Activated CD4-positive, alpha-beta T cell treated with anti-CD3 and anti-CD28 coated beads, Interleukin-2, amount 10 ng/mL, durations not matched to agents 7 days and 5 days (primary cell): ENCODE data around the gene CDIP1. TPM values are rescaled to one million over a fixed set of nuclear protein-coding genes. Genes with fewer than 3 reads are reported as not detected.
A peak's percentile ranks its signal among the peaks of the same experiment; 100 is the strongest.
"Not testable (repeated sequence)": the region's sequence is repeated elsewhere in the genome, so short reads cannot be mapped to it uniquely, and the experiment has no call there.

Experiments
- CTCF ChIA-PET: fragments of 350-600 bp; sonication (Branson Sonifier 250); formaldehyde crosslinking; loops from one replicate; lab custom pipeline; 2021; ENCODE audit warnings: antibody characterized with exemption; lab: Charles Lee
- POLR2A ChIA-PET: fragments of 350-600 bp; sonication (Branson Sonifier 250); formaldehyde crosslinking; loops from one replicate; lab custom pipeline; 2021; ENCODE audit warnings: antibody characterized with exemption; lab: Charles Lee
- DNase-seq: peaks from one replicate; pipeline ENCODE4 v3.0.0-alpha.2; 2020
- H3K27ac Mint-ChIP-seq: one replicate; pipeline ENCODE4 v1.8.0; 2021; ENCODE audit warnings: mild to moderate bottlenecking, moderate library complexity, mixed read lengths
- H3K27me3 Mint-ChIP-seq: one replicate; pipeline ENCODE4 v1.8.0; 2021; ENCODE audit warnings: mixed read lengths
- H3K36me3 Mint-ChIP-seq: one replicate; pipeline ENCODE4 v1.8.0; 2021; ENCODE audit warnings: low read depth, mixed read lengths
- H3K4me1 Mint-ChIP-seq: one replicate; pipeline ENCODE4 v1.8.0; 2021; ENCODE audit warnings: mixed read lengths
- H3K4me3 Mint-ChIP-seq: one replicate; pipeline ENCODE4 v1.8.0; 2021; ENCODE audit warnings: mild to moderate bottlenecking, moderate library complexity, mixed read lengths
- H3K9me3 Mint-ChIP-seq: one replicate; pipeline ENCODE4 v1.8.0; 2021; ENCODE audit warnings: mixed read lengths
- total RNA-seq, 2 experiments: library from RNA; stranded (reverse); gene quantifications; one replicate each; pipeline ENCODE4 v1.2.3, GENCODE V29; 2021

The CDIP1 gene
- 10 to 100 TPM; 44.2 to 45.2 TPM for total RNA-seq

GRCh38 chr16:4538350-4539235 is at the start of gene CDIP1:
CDIP1 (minus strand) TSS chr16:4538773; CDS start chr16:4514130, 24,643 bp downstream.
- CTCF ChIA-PET: interaction anchor here (0.5 to 3.1 kb wide), 4 partner anchors 10 to 264 kb away, joined by 3 to 14 read pairs (median 5); no protein-coding TSS in a partner anchor
- peaks cover 1% of the 10 kb centered on the region for H3K27me3 Mint-ChIP-seq
- H3K36me3 Mint-ChIP-seq: peaks cover 27% of the 10 kb centered on the region

GRCh38 chr16:4586291-4586690 is 47.7 kb upstream of the CDIP1 start:
- peaks cover 3% of the 10 kb centered on the region for H3K4me1 Mint-ChIP-seq
- peaks cover 2% of the 10 kb centered on the region for H3K9me3 Mint-ChIP-seq
- CTCF ChIA-PET: interaction anchor here (0.7 to 2.8 kb wide), 3 partner anchors 14 to 228 kb away, joined by 3 to 8 read pairs (median 3); no protein-coding TSS in a partner anchor
- no peak overlapping the region for H3K27ac Mint-ChIP-seq
- POLR2A ChIA-PET: interaction anchor here (0.6 kb wide), 1 partner anchor 163 kb away, joined by 3 read pairs; no protein-coding TSS in a partner anchor
- H3K36me3 Mint-ChIP-seq: no peaks in the 10 kb centered on the region
- DNase-seq: no peak
- H3K4me3 Mint-ChIP-seq: no peak overlapping the region
- peaks cover 14% of the 10 kb centered on the region for H3K27me3 Mint-ChIP-seq

More at GRCh38 chr16:4538350-4539235, at the start of gene CDIP1:
- POLR2A ChIA-PET: interaction anchor here (0.6 to 1.2 kb wide), 3 partner anchors 9 to 38 kb away, joined by 3 to 4 read pairs (median 3); no protein-coding TSS in a partner anchor
- H3K4me3 Mint-ChIP-seq: peak within 1 kb of the TSS; percentile 77
- peak; percentile 94 for DNase-seq
- H3K27ac Mint-ChIP-seq: peak within 1 kb of the TSS; percentile 90
- peaks cover 47% of the 10 kb centered on the region for H3K4me1 Mint-ChIP-seq
- H3K9me3 Mint-ChIP-seq: peaks cover 11% of the 10 kb centered on the region

GRCh38 chr16:4583906-4584305 is 45.3 kb upstream of the CDIP1 start:
- Mint-ChIP-seq H3K36me3 (no peaks in the 10 kb centered on the region), H3K27ac (no peak overlapping the region), H3K4me1 (peaks cover 3% of the 10 kb centered on the region), H3K27me3 (peaks cover 14% of the 10 kb centered on the region), H3K9me3 (peaks cover 2% of the 10 kb centered on the region), H3K4me3 (no peak overlapping the region)
- ChIA-PET POLR2A (no interaction called here), CTCF (no interaction called here)
- no peak for DNase-seq

- Mint-ChIP-seq H3K27me3 (no peaks in the 10 kb centered on the region), H3K9me3 (no peaks in the 10 kb centered on the region), H3K4me3 (no peak overlapping the region), H3K27ac (no peak overlapping the region), H3K4me1 (no peaks in the 10 kb centered on the region), H3K36me3 (no peaks in the 10 kb centered on the region)
- no peak for DNase-seq
- POLR2A ChIA-PET: no interaction called here
- CTCF ChIA-PET: no interaction called here
Measured at GRCh38 chr16:4580250-4580649, 41.7 kb upstream of the CDIP1 start.

- H3K4me3 Mint-ChIP-seq: no peak overlapping the region
- H3K27ac Mint-ChIP-seq: no peak overlapping the region
- no peak for DNase-seq
- H3K27me3 Mint-ChIP-seq: no peaks in the 10 kb centered on the region
- POLR2A ChIA-PET: no interaction called here
- H3K4me1 Mint-ChIP-seq: peaks cover 7% of the 10 kb centered on the region
- no peaks in the 10 kb centered on the region for H3K9me3 Mint-ChIP-seq
- H3K36me3 Mint-ChIP-seq: no peaks in the 10 kb centered on the region
- CTCF ChIA-PET: interaction anchor here (1.2 to 1.6 kb wide), 2 partner anchors 18 to 45 kb away, joined by 3 to 4 read pairs; partner anchors contain the start of gene MGRN1
Measured at GRCh38 chr16:4578961-4579530, 40.5 kb upstream of the CDIP1 start.

GRCh38 chr16:4576008-4576407 is 37.4 kb upstream of the CDIP1 start:
- no peak overlapping the region for H3K4me3 Mint-ChIP-seq
- H3K27ac Mint-ChIP-seq: no peak overlapping the region
- H3K4me1 Mint-ChIP-seq: peaks cover 7% of the 10 kb centered on the region
- H3K36me3 Mint-ChIP-seq: no peaks in the 10 kb centered on the region
- no peaks in the 10 kb centered on the region for H3K27me3 Mint-ChIP-seq
- POLR2A ChIA-PET: no interaction called here
- H3K9me3 Mint-ChIP-seq: no peaks in the 10 kb centered on the region
- CTCF ChIA-PET: interaction anchor here (1.0 kb wide), 1 partner anchor 103 kb away, joined by 3 read pairs; no protein-coding TSS in a partner anchor
- DNase-seq: no peak

GRCh38 chr16:4574919-4575705 is 36.5 kb upstream of the CDIP1 start:
- DNase-seq: no peak
- Mint-ChIP-seq H3K27me3 (no peaks in the 10 kb centered on the region), H3K4me1 (peaks cover 7% of the 10 kb centered on the region), H3K36me3 (no peaks in the 10 kb centered on the region), H3K9me3 (no peaks in the 10 kb centered on the region), H3K27ac (no peak overlapping the region), H3K4me3 (no peak overlapping the region)
- POLR2A ChIA-PET: no interaction called here
- CTCF ChIA-PET: interaction anchor here (1.0 to 1.9 kb wide), 2 partner anchors 10 to 102 kb away, joined by 3 to 4 read pairs; no protein-coding TSS in a partner anchor

- H3K27me3 Mint-ChIP-seq, POLR2A ChIA-PET, H3K4me3 Mint-ChIP-seq, H3K36me3 Mint-ChIP-seq, H3K9me3 Mint-ChIP-seq, H3K27ac Mint-ChIP-seq, DNase-seq: not testable (repeated sequence)
- CTCF ChIA-PET: interaction anchor here (0.5 to 1.9 kb wide), 4 partner anchors 9 to 212 kb away, joined by 3 to 4 read pairs (median 3); no protein-coding TSS in a partner anchor
- H3K4me1 Mint-ChIP-seq: peaks cover 10% of the 10 kb centered on the region
Measured at GRCh38 chr16:4573926-4574325, 35.4 kb upstream of the CDIP1 start.

GRCh38 chr16:4572715-4573114 is 34.1 kb upstream of the CDIP1 start:
- Mint-ChIP-seq H3K27ac (no peak overlapping the region), H3K4me1 (peaks cover 10% of the 10 kb centered on the region), H3K27me3 (no peaks in the 10 kb centered on the region), H3K36me3 (no peaks in the 10 kb centered on the region), H3K4me3 (no peak overlapping the region), H3K9me3 (no peaks in the 10 kb centered on the region)
- DNase-seq: no peak
- POLR2A ChIA-PET: no interaction called here
- CTCF ChIA-PET: interaction anchor here (0.7 to 1.4 kb wide), 2 partner anchors 13 to 52 kb away, joined by 3 to 8 read pairs; partner anchors contain the start of gene MGRN1

GRCh38 chr16:4570688-4571321 is 32.2 kb upstream of the CDIP1 start:
- no peak for DNase-seq
- Mint-ChIP-seq H3K4me3 (no peak overlapping the region), H3K4me1 (peaks cover 13% of the 10 kb centered on the region), H3K36me3 (no peaks in the 10 kb centered on the region), H3K27me3 (no peaks in the 10 kb centered on the region), H3K27ac (no peak overlapping the region), H3K9me3 (no peaks in the 10 kb centered on the region)
- ChIA-PET CTCF (interaction anchor here (0.6 to 1.3 kb wide), 4 partner anchors 14 to 86 kb away, joined by 3 to 5 read pairs (median 4); no protein-coding TSS in a partner anchor), POLR2A (no interaction called here)

GRCh38 chr16:4570086-4570485 is 31.5 kb upstream of the CDIP1 start:
- Mint-ChIP-seq H3K9me3 (no peaks in the 10 kb centered on the region), H3K4me1 (peaks cover 13% of the 10 kb centered on the region), H3K27me3 (no peaks in the 10 kb centered on the region), H3K4me3 (no peak overlapping the region), H3K36me3 (no peaks in the 10 kb centered on the region), H3K27ac (no peak overlapping the region)
- DNase-seq: no peak
- ChIA-PET CTCF (interaction anchor here (0.7 kb wide), 1 partner anchor 81 kb away, joined by 3 read pairs; no protein-coding TSS in a partner anchor), POLR2A (no interaction called here)

- POLR2A ChIA-PET: no interaction called here
- Mint-ChIP-seq H3K4me3 (no peak overlapping the region), H3K27me3 (no peaks in the 10 kb centered on the region), H3K27ac (no peak overlapping the region), H3K4me1 (peaks cover 6% of the 10 kb centered on the region), H3K36me3 (no peaks in the 10 kb centered on the region), H3K9me3 (no peaks in the 10 kb centered on the region)
- no peak for DNase-seq
- CTCF ChIA-PET: no interaction called here
Measured at GRCh38 chr16:4566144-4566543, 27.6 kb upstream of the CDIP1 start.
